Esophagus squamous epithelium (tissue), 5 donors: ENCODE data around the gene AP2A2. TPM values are rescaled to one million over a fixed set of nuclear protein-coding genes. Genes with fewer than 3 reads are reported as not detected.

ENCODE experiments used
- DNase-seq: peaks from one replicate; lab custom pipeline; 2025; lab: John Stamatoyannopoulos, UW
- H3K27ac ChIP-seq, 4 donors: fragments of 200-600 bp; sonication (generic); one replicate each; pipeline ENCODE4 v1.5.1; 2016 to 2019; ENCODE audit warnings: mild to moderate bottlenecking in 1 of 4
- H3K27me3 ChIP-seq, 4 donors: fragments of 200-600 bp; sonication (generic); 1 replicate in 3 of 4; 2 replicates in 1 of 4; pipeline versions ENCODE4 v1.5.1 to v1.6.0; 2017 to 2021; ENCODE audit warnings: antibody characterized with exemption in 1 of 4
- H3K36me3 ChIP-seq, 3 donors: fragments of 200-600 bp; sonication (generic); one replicate each; pipeline ENCODE4 v1.5.1; 2016 to 2019
- H3K4me1 ChIP-seq, 3 donors: fragments of 200-600 bp; sonication (generic); one replicate each; pipeline ENCODE4 v1.5.1; 2017 to 2019
- H3K4me3 ChIP-seq, 4 donors: fragments of 200-600 bp; sonication (generic); 1 replicate in 3 of 4; 2 replicates in 1 of 4; pipeline ENCODE4 v1.5.1; 2016 to 2019; ENCODE audit warnings: mild to moderate bottlenecking in 2 of 4, moderate library complexity in 1 of 4
- H3K9me3 ChIP-seq, 3 donors: fragments of 200-600 bp; sonication (generic); one replicate each; pipeline ENCODE4 v1.5.1; 2016 to 2019
- POLR2A ChIP-seq, 4 donors: fragments of 450-650 bp; IDR thresholded peaks; one replicate each; pipeline ENCODE4 v1.6.1; 2017; ENCODE audit warnings: antibody characterized with exemption in 4 of 4, mild to moderate bottlenecking in 4 of 4, moderate library complexity in 3 of 4
- WGBS, 2 donors: methylation state at CpG; one replicate each; pipeline ENCODE4 v1.1.5; 2018; 5-methylcytosine and 5-hydroxymethylcytosine counted together
- intact Hi-C: fragments of 100-400 bp; cut with DNase I; formaldehyde crosslinking; loops from one replicate; pipeline ENCODE4 v1.15.0; 2022
- total RNA-seq, 4 donors: library from RNA; depleted of rRNA; stranded (reverse); fragments of >200 nt; gene quantifications; one replicate each; pipeline ENCODE4 v1.1.0, GENCODE V29; 2016
- TF ChIP-seq, protein P1 (sequence below), 6 experiments: fragments of 450-650 bp in 4 of 6; fragments of 200-600 bp in 2 of 6; sonication (generic) in 2 of 6; IDR thresholded peaks; one replicate each; pipeline ENCODE4 v1.5.1; 2016 to 2019; ENCODE audit warnings: antibody characterized with exemption in 6 of 6, mild to moderate bottlenecking in 4 of 6, moderate library complexity in 4 of 6
- donor health status: DM: yes; HTN: yes; CAD: no.

AP2A2 gene
- total RNA-seq, 4 donors from 2014 or later = 19.8 to 48.6 (median 28.5) TPM

DNA sequence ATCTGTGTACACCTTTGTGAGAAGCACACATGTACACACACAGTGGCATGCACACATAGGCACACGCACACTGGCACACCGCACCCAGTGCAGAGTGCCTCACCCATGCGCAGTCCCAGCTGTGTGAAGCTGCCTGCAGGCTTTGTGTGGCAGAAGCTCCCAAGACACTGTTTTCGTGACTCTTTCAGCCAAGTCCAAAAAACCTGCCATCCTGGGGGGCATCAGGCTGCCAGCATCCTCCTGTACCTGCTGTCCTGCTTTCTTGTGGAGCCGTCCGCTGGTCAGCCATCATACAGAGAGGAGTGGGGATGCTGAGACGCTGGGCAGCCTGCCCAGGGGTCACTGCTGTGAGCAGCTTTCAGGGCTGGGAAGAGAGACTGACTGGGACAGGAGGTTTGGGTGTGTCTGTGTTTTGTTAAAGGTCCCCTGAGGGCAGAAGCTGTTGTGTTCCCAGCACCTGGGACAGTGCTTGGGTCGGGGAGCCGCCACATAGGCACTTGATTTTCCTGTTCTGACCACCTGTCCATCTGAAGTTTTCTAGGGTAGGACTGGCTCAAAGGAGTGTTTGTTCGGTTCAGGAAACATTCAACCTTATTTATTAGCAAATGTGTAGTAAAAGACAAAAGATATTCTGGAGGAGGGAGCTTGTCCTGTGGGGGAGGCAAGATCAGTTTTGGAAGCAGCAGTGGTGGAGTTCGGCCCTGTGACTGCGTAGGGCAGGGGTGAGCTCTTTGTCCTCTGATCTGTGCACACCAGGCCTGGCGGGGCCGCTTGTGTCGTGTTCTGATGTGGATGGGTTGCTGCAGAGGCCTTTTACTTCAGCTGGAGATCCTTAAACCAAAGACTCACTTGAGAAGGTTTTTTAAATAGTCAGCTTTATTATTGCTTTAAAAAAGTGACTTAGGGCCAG is 29.7 kb downstream of the AP2A2 start:
- H3K27me3 ChIP-seq = no peaks in the 10 kb centered on the region
- 58 to 77% methylated on average over 13 to 14 of the region's 15 CpGs for WGBS, 2 donors
- H3K4me1 ChIP-seq = peaks cover 16 to 81% (median 42%) of the 10 kb centered on the region in 3 donors
- DNase-seq = no peak
- peaks cover 0 to 21% (median 4%) of the 10 kb centered on the region in 3 donors for H3K36me3 ChIP-seq
- peak overlapping the region in 2 of 4 donors; percentile 14 to 52 for H3K27ac ChIP-seq
- H3K9me3 ChIP-seq = no peaks in the 10 kb centered on the region
- intact Hi-C loops = no loop called here
- TF ChIP-seq, protein P1, sequence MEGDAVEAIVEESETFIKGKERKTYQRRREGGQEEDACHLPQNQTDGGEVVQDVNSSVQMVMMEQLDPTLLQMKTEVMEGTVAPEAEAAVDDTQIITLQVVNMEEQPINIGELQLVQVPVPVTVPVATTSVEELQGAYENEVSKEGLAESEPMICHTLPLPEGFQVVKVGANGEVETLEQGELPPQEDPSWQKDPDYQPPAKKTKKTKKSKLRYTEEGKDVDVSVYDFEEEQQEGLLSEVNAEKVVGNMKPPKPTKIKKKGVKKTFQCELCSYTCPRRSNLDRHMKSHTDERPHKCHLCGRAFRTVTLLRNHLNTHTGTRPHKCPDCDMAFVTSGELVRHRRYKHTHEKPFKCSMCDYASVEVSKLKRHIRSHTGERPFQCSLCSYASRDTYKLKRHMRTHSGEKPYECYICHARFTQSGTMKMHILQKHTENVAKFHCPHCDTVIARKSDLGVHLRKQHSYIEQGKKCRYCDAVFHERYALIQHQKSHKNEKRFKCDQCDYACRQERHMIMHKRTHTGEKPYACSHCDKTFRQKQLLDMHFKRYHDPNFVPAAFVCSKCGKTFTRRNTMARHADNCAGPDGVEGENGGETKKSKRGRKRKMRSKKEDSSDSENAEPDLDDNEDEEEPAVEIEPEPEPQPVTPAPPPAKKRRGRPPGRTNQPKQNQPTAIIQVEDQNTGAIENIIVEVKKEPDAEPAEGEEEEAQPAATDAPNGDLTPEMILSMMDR (IDR thresholded peaks at IDR 0.05) = no peak
- TF ChIP-seq POLR2A (IDR thresholded peaks at IDR 0.05) = no peak
- H3K4me3 ChIP-seq = no peak overlapping the region

DNA sequence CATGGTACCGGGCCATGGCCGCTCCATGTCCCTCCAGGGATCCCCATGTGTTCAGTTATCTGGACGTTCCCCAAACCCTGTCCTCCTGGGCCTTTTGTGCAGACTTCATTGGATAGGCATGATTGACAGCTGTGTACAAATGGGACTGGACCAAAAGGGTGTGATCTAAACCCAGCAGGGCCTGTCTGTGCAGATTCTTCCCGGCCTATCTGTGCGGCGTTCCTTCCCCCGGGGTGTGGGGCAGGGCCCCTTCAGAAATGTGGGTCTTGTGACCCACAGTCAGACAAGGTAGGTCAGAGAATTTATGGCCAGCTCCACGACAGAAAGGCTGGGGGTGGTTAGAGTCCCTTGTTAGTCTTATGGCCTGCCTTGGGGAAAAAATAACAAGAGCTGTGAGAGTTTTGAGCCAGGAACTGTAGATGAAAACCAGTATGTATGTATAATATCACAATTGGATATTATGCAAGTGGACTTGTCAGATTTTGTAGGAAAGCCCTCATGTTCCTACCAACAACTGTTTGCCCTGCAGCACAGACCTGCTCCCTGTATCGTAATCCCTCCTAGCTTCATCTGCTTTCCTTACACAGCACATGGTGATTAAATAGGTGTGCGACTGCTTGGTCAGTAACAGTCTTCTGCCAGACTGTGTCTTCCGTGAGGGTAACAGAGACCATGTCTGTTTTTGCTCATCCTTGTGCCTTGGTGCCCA is 31.7 kb downstream of the AP2A2 start:
- WGBS, 2 donors = 50 to 84% methylated on average over 10 to 11 of the region's 11 CpGs
- DNase-seq = no peak
- TF ChIP-seq, protein P1 (IDR thresholded peaks at IDR 0.05) = no peak
- TF ChIP-seq POLR2A (IDR thresholded peaks at IDR 0.05) = no peak

DNA sequence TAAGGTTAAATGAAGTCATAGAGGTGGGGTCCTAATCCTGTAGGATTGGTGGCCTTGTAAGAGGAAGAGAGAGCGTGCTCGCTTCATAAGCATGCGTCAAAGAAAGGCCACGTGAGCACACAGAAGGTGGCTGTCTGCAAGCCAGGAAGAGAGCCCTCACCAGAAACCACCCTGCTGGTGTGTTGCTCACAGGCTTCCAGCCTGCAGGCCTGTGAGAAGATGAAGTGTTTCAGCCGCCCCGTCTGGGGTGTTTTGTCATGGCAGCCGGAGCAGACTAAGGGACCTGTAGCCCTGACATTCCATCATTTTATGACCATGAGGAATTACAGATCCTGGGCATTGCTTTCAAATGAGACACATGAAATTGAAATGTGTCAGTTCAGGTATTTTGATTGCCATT is 32.4 kb downstream of the AP2A2 start:
- H3K4me3 ChIP-seq = no peak overlapping the region
- no peaks in the 10 kb centered on the region for H3K9me3 ChIP-seq
- no peak for DNase-seq
- peaks cover 0 to 48% (median 9%) of the 10 kb centered on the region in 3 donors for H3K36me3 ChIP-seq
- TF ChIP-seq, protein P1 (IDR thresholded peaks at IDR 0.05) = no peak
- no peak for TF ChIP-seq POLR2A (IDR thresholded peaks at IDR 0.05)
- no peak overlapping the region for H3K27ac ChIP-seq
- no peaks in the 10 kb centered on the region for H3K27me3 ChIP-seq
- WGBS, 2 donors = 87 to 94% methylated on average over 7 of the region's 7 CpGs
- intact Hi-C loops = no loop called here
- H3K4me1 ChIP-seq = peaks cover 16 to 69% (median 42%) of the 10 kb centered on the region in 3 donors

More for the DNA sequence above, 31.7 kb downstream of the AP2A2 start:
- Histone ChIP-seq H3K4me1 (peaks cover 16 to 75% (median 42%) of the 10 kb centered on the region in 3 donors), H3K27ac (peak overlapping the region in 1 of 4 donors; percentile 20), H3K4me3 (no peak overlapping the region), H3K36me3 (peaks cover 0 to 40% (median 9%) of the 10 kb centered on the region in 3 donors), H3K9me3 (no peaks in the 10 kb centered on the region), H3K27me3 (no peaks in the 10 kb centered on the region)
- intact Hi-C loops = no loop called here

DNA sequence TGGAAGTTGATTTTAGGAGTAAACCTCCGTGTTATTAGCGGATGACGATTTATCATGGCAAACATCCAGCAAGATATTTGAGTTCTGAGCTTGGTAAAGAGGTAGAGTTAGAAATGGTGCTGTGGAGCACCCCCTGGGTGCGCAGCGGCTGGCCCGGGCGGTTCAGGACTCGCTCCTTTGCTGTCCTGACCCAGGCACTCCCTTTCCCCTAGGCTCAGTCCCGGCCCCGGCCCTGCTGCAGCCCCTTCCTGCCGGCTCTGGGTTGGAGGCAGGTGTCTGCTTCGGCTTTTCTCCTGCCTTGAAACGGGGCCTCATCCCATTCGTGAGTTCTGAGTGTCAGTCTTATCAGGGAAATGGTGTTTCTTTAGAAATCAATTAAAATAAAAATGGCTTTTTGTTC is 33.4 kb downstream of the AP2A2 start:
- peaks cover 16 to 60% (median 42%) of the 10 kb centered on the region in 3 donors for H3K4me1 ChIP-seq
- H3K27ac ChIP-seq = no peak overlapping the region
- no peak overlapping the region for H3K4me3 ChIP-seq
- 22 to 58% methylated on average over 12 to 14 of the region's 14 CpGs for WGBS, 2 donors
- no peaks in the 10 kb centered on the region for H3K27me3 ChIP-seq
- H3K9me3 ChIP-seq = no peaks in the 10 kb centered on the region
- TF ChIP-seq POLR2A (IDR thresholded peaks at IDR 0.05) = no peak
- TF ChIP-seq, protein P1 (IDR thresholded peaks at IDR 0.05) = no peak
- no peak for DNase-seq
- intact Hi-C loops = no loop called here
- peaks cover 0 to 57% (median 9%) of the 10 kb centered on the region in 3 donors for H3K36me3 ChIP-seq
